Endothelial cell of umbilical vein (primary cell): Measurements from ENCODE around the gene BLOC1S4.

Experiments
- POLR2AphosphoS5 ChIP-seq: IDR thresholded peaks from 2 replicates; pipeline ENCODE4 v1.6.1; 2012; ENCODE audit warnings: low read depth, mild to moderate bottlenecking, control low read depth, low read length, moderate library complexity; ENCODE audit not compliant: insufficient read depth
- TF ChIP-seq, protein P1 (sequence below), 2 donors: IDR thresholded peaks; 1 replicate in 1 of 2; 2 replicates in 1 of 2; pipeline ENCODE4 v1.5.1; 2011; ENCODE audit warnings: low read length in 2 of 2, mild to moderate bottlenecking in 2 of 2, moderate library complexity in 2 of 2, control low read depth in 1 of 2, inconsistent platforms in 1 of 2, low read depth in 1 of 2; ENCODE audit not compliant: insufficient read depth in 1 of 2; ENCODE audit errors: extremely low read depth in 1 of 2

DNA sequence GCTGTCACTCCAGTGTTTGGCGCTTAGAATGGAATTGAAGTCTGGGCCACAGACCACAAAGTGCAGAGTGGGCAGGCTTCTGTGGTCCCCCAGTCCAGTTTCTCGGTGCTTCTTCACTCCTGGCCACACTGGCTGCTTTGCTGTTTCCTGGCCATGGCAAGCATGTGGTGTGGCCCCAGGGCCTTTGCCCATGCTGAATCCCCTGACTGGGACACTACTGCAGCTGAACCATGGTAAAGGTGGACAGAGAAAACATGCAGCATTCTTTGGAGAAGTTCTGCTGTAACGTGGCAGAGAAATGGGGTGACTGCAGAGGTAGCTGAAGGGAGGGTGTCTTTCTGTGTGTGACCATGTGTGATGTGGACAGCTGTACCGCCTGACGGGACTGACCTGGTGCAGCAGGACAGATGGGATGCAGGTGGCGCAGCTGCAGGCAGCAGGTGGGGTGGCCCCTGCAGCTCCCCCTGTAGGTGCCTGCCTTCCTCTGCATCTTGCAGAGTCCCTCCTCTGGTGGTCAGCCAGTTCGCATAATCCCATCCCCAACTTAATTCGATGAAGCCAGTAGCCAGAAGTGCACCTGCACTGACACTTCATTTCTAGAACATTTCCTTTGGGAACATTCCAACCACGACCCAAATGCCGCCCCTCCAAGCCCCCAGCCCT lies 35.5 kb upstream of the BLOC1S4 start:
- TF ChIP-seq, protein P1, sequence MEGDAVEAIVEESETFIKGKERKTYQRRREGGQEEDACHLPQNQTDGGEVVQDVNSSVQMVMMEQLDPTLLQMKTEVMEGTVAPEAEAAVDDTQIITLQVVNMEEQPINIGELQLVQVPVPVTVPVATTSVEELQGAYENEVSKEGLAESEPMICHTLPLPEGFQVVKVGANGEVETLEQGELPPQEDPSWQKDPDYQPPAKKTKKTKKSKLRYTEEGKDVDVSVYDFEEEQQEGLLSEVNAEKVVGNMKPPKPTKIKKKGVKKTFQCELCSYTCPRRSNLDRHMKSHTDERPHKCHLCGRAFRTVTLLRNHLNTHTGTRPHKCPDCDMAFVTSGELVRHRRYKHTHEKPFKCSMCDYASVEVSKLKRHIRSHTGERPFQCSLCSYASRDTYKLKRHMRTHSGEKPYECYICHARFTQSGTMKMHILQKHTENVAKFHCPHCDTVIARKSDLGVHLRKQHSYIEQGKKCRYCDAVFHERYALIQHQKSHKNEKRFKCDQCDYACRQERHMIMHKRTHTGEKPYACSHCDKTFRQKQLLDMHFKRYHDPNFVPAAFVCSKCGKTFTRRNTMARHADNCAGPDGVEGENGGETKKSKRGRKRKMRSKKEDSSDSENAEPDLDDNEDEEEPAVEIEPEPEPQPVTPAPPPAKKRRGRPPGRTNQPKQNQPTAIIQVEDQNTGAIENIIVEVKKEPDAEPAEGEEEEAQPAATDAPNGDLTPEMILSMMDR (IDR thresholded peaks at IDR 0.05; ENCODE audit: extremely low read depth in 1 of 2, insufficient read depth in 1 of 2, low read depth in 1 of 2, low read length in 2 of 2): peak; percentile 16 to 33
- TF ChIP-seq POLR2AphosphoS5: no peak
